Endothelial cell of umbilical vein (primary cell): ENCODE results near the gene AKAP8L.

Experiments
- CTCF ChIP-seq, 2 donors: IDR thresholded peaks; 1 replicate in 1 of 2; 2 replicates in 1 of 2; pipeline ENCODE4 v1.5.1; 2011; ENCODE audit warnings: low read length in 2 of 2, mild to moderate bottlenecking in 2 of 2, moderate library complexity in 2 of 2, control low read depth in 1 of 2, inconsistent platforms in 1 of 2, low read depth in 1 of 2; ENCODE audit not compliant: insufficient read depth in 1 of 2; ENCODE audit errors: extremely low read depth in 1 of 2
- EZH2 ChIP-seq: IDR thresholded peaks from 2 replicates; pipeline ENCODE4 v1.6.1; 2012; ENCODE audit warnings: borderline replicate concordance, low read depth, mild to moderate bottlenecking, moderate library complexity, low read length, inconsistent platforms; ENCODE audit not compliant: severe bottlenecking
- FOS ChIP-seq: IDR thresholded peaks from 2 replicates; pipeline ENCODE4 v1.6.1; 2011; ENCODE audit warnings: mild to moderate bottlenecking, low read length, moderate library complexity, borderline replicate concordance; ENCODE audit not compliant: insufficient read depth
- GATA2 ChIP-seq: IDR thresholded peaks from 2 replicates; pipeline ENCODE4 v1.7.0; 2011; ENCODE audit warnings: low read depth, mild to moderate bottlenecking, moderate library complexity, mixed read lengths, low read length; ENCODE audit not compliant: insufficient read length, insufficient read depth
- JUN ChIP-seq: IDR thresholded peaks from 2 replicates; pipeline ENCODE4 v1.6.1; 2011; ENCODE audit warnings: borderline replicate concordance, low read depth; ENCODE audit not compliant: insufficient read length, insufficient read depth
- MAX ChIP-seq: IDR thresholded peaks from 2 replicates; pipeline ENCODE4 v1.6.1; 2011; ENCODE audit not compliant: insufficient read depth, insufficient read length
- MYC ChIP-seq: IDR thresholded peaks from one replicate; pipeline ENCODE4 v1.6.1; 2011; ENCODE audit warnings: mild to moderate bottlenecking, low read depth, low read length
- POLR2A ChIP-seq: IDR thresholded peaks from 2 replicates; pipeline ENCODE4 v1.6.1; 2012; ENCODE audit warnings: low read depth, mild to moderate bottlenecking, control low read depth, low read length
- POLR2AphosphoS5 ChIP-seq: IDR thresholded peaks from 2 replicates; pipeline ENCODE4 v1.6.1; 2012; ENCODE audit warnings: low read depth, mild to moderate bottlenecking, control low read depth, low read length, moderate library complexity; ENCODE audit not compliant: insufficient read depth

- TF ChIP-seq POLR2AphosphoS5 (no peak), CTCF (IDR thresholded peaks at IDR 0.05; ENCODE audit: extremely low read depth in 1 of 2, insufficient read depth in 1 of 2, low read depth in 1 of 2, low read length in 2 of 2) (peak; percentile 34 to 43), MAX (no peak), POLR2A (no peak), EZH2 (no peak), GATA2 (no peak), MYC (no peak), JUN (no peak), FOS (no peak)
Measured at GRCh38 chr19:15453906-15454860, 35.4 kb upstream of the AKAP8L start.
